HG02763 (cell line): ENCODE data around the gene ABCC1.

Source experiments
- ATAC-seq: cut with Tn5 transposase; IDR thresholded peaks from one replicate; pipeline ENCODE4 v1.9.1; 2021; ENCODE audit warnings: mild to moderate bottlenecking, moderate library complexity; ENCODE audit not compliant: unreplicated experiment

The ABCC1 gene

DNA sequence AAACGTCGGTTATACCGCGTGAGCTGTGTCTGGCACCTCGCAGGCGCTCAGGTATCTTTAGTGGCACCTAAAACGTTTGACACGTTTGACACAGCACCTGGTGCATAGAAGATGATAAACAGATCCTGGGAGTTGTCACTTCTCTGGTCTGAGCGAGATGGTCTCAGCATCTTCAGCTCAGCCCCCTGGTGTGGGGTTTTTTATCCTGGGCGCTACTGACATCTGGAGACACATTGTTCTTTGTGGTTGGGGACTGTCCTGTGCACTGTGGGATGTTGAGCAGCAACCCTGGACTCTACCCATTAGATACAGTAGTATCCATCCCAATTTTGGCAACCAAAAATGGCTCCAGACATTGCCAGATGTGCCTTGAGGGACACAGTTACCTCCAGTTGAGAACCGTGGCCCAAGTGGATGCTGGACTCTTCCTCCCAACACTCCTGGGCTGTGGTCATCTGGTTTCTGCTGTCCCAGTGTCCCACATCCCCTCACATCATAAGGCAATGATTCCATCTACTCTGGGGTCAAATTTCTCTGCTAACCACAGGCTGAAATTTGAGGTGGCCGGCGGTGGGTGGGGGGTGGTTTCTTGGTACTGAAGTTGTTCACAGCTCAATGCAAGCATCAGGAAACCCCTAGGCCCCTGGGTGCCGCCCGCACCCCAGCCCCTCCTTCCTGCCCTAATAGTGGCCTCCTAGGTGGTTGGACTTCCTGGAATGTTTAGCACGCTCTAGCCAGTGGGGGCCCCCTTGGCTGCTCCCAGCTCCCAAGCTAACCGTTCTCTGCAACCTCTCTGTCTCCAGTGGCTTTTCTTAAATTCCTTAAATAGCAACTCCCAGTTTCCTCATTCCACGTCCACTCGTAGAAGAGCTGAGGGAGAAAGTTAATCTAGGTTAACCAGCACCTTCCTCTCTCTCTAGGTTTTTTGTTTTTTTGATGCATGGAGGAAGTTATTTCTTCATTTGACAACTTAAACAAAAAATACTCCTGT is 124.8 kb downstream of the ABCC1 start:
- no peak for ATAC-seq

DNA sequence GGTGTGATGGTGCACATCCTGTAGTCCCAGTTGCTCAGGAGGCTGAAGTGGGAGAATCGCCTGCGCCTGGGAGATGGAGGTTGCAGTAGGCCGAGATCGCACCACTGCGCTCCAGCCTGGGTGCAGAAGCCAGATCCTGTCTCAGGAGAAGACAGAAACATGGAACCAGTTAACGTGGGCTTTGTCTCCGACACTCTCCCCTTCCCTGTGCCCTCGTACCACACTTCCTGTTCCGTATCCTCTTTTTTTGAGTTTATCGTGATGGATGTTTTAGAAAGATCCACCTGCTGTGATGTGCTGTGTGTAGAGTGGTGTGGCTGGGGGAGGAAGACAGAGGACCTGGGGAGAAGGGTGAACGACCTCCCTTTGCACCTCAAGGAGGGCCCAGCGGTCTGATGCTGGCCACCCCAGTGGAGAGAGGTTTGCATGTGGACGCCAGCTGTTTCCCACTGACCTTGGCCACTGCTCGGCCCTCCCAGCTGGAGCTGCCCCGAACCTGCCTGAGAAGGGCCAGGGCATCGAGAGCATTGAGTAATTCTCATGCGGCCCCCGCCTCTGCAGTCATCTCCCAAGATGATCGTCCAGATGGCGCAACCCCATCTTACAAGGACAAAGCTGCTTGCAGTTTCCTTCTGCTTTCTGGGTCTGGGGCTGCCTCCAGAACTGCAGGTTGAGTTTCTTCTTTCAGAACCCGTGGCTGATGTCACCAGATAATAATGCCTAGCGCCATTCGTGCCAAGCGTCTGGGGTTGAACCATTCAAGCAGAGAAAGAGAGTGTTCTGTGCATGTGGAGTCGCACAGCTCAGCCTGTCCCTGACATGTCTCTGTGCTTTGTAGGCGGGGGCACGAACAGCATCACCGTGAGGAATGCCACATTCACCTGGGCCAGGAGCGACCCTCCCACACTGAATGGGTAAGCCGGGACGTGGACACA is 126.3 kb downstream of the ABCC1 start:
- ATAC-seq = no peak

DNA sequence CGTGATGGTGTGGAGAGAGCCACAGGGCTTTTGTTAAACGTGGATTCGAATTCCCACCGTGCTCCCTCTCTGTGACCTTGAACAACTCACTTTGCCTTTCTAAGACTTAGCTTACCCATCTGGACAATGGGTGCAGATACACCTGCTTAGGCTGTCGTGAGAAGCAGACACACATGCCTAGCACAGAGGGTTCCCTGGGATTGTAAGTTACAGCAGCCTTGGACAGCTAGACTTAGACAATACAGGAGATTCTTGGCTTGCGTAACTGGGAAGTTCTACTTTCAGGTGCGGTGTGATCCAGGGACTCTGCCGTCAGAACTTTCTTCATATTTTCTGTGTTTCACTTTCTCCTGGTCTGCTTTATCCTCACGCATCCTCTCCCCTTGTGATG is 127.0 kb downstream of the ABCC1 start:
- no peak for ATAC-seq

GRCh38 chr16:16080465-16081065 is 131.1 kb downstream of the ABCC1 start:
- no peak for ATAC-seq

DNA sequence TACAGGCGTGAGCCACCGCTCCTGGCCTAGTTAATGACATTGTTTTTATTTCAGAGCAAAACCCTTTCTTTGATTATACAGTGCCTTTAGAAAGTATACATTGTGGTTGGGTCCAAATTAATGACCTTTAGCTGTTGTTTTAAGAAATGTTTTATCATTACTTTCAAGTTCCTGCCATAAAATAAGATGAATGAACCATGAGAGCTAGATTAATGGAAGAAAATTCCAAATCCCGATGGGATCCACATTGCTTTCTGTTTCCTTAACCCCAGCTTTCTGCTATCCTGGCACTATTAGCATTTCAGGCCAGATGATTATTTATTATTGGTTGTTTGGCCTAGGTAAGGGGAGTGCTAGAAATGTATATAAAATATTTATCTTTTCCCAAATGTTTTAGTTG is 131.7 kb downstream of the ABCC1 start:
- ATAC-seq = no peak

GRCh38 chr16:16082255-16082654 is 132.8 kb downstream of the ABCC1 start:
- no peak for ATAC-seq

DNA sequence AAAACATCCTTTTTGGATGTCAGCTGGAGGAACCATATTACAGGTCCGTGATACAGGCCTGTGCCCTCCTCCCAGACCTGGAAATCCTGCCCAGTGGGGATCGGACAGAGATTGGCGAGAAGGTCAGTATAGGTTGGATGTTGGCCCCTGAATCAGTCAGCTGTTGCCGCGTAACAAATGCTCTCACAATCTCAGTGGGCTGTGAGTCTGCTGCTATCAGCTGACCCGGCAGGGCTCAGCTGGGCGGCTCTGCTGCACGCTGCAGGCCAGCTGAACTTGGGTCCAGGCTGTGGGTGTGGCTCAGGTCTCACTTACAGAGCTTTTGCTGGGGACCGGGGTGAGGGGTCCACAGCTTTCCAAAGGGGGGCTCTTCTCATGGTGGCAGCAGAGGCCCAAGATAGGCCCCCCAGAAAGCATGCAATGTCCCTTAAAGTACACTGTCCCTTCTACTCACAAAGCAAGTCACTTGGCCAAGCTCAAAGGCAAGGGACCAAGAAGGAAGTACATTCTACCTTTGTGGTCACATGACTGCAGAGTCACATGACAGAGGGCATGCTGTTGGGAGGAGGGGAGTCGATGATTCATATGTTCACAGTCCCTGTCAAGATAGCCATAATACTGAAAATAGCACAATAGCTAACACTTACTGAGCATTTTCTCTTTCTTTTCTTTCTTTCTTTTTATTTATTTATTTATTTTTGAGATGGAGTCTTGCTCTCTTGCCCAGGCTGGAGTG is 134.2 kb downstream of the ABCC1 start:
- ATAC-seq = no peak

DNA sequence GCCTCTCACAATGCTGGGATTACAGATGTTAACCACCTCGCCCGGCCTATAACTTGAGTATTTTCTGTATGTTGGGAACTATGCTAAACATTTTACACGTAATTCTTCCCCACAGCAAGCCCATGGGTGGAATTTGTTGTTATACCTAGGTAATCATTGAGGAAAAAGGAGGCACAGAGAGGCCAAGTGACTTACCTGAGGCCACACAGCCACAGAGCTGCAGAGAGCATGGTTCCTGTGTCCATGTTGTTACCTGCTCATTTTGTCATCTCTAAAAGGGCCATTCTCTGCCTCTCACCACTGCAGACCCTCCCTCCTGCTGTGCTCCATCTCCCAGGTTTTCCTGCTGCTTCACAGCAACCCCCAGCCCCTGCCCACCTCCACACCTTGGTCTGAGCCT is 135.5 kb downstream of the ABCC1 start:
- ATAC-seq = no peak

GRCh38 chr16:16086653-16087446 is 137.4 kb downstream of the ABCC1 start:
- no peak for ATAC-seq

DNA sequence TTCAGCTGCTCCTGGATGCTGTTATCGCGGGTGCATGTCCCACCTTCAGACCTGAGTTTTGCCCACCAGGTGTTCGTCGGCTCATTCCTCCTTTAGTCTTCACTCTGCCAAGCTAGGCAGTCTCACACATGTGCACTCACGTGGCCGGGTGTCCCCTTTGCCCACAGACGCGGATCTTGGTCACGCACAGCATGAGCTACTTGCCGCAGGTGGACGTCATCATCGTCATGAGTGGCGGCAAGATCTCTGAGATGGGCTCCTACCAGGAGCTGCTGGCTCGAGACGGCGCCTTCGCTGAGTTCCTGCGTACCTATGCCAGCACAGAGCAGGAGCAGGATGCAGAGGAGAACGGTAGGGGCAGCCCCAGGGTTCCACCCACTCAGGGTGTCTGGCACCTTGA is 140.8 kb downstream of the ABCC1 start:
- ATAC-seq = no peak

- ATAC-seq = no peak
These were observed 143.7 kb downstream of the ABCC1 start for GRCh38 chr16:16092925-16093627.

- no peak for ATAC-seq
These were observed 144.4 kb downstream of the ABCC1 start for GRCh38 chr16:16093628-16094332.

- ATAC-seq = no peak
These were observed 146.2 kb downstream of the ABCC1 start for GRCh38 chr16:16095646-16096045.

DNA sequence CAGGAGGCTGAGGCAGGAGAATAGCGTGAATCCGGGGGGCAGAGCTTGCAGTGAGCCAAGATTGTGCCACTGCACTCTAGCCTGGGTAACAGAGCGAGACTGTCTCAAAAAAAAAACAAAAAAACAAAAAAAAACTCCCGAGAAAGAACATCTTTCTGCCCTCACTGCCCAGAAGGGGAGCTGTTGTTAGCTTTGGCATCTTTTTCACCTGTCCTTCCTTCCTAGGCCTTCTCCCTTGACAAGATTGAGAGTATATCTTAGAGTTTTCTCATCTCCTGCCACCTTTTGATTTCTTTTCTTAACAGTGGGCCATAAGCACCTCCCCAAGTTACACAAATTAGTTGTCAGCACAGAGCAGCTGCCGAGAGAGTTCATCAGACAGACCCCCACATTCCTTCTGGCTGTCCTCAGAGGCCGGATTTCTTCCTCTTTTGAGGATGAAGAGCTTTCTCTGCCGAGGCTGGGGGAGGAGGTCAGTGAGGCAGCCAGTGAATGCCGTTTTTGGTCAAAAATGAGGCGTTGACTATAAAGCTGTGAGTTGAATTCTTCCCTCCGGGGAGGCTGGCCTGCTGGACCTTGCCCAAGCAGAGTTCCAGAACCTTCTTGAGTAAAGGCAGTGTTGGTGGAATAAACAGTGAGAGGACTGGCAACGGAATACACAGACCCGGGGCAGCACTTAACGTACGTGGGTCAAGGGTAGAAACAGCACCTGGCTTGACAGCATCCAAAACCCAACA is 146.9 kb downstream of the ABCC1 start:
- ATAC-seq = no peak

- no peak for ATAC-seq
These were observed 147.4 kb downstream of the ABCC1 start for GRCh38 chr16:16096858-16097213.

DNA sequence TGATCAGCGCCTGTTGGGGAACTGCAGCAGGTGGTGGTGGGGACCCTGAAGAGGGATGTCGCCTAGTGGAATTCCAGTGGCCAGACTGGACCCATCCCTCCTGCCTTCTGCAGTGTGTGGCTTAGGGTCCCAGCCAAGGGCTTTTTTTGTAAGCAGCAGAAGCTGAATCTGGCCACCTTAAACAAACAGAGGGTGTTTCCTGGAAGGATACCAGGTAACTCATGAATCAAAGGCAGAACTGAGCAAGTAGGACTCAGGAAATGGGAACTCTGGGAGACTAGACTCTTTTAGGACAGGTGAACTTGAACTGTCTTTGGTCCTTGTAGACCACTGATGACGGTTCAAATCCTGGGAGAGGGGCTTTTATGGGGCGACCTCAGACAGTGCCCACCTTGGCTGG is 149.9 kb downstream of the ABCC1 start:
- no peak for ATAC-seq

DNA sequence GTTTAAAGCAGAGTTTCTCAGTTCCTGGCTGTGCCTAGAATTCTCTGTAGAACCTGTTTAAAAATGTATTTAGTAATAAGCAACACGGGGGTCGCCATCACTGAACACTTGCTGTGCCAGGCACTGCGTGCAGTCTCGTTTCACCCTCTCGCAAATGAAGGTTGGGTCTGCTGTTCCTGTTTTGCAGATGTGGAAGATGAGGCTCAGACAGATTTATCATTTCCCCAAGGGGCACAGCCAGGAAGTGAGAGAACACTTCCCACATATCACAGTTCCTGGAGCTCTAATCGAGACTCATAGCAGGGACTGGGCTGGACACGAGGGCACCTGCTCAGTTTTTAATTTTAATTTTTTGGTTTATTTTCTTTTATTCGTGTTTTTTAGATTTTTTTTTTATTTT is 151.2 kb downstream of the ABCC1 start:
- no peak for ATAC-seq

- ATAC-seq = no peak
These were observed 152.2 kb downstream of the ABCC1 start for GRCh38 chr16:16101585-16101984.
